K562 (cell line): Measurements from ENCODE around the gene CMPK1. TPM values are rescaled to one million over a fixed set of nuclear protein-coding genes. Genes with fewer than 3 reads are reported as not detected.

Experiments used
- CHD2 ChIP-seq: IDR thresholded peaks from 2 replicates; pipeline ENCODE4 v1.6.1; 2011; ENCODE audit warnings: low read depth, low read length
- CHD7 ChIP-seq: fragments of 200-600 bp; sonication (generic); IDR thresholded peaks from one replicate; pipeline ENCODE4 v1.6.1; 2012; ENCODE audit warnings: mild to moderate bottlenecking, low read depth, low read length, inconsistent platforms
- FOXA1 ChIP-seq: fragments of 450-650 bp; IDR thresholded peaks from 2 replicates; pipeline ENCODE4 v1.6.1; 2016; ENCODE audit warnings: mild to moderate bottlenecking, borderline replicate concordance
- KDM4B ChIP-seq, 2 experiments: fragments of 450-650 bp in 1 of 2; sonication (generic) in 1 of 2; IDR thresholded peaks; 2 replicates each; pipeline ENCODE4 v1.6.1; 2016 to 2017; ENCODE audit warnings: borderline replicate concordance in 2 of 2, antibody characterized with exemption in 1 of 2, low read depth in 1 of 2, mild to moderate bottlenecking in 1 of 2
- MAZ ChIP-seq, 2 experiments: fragments of 450-650 bp in 1 of 2; sonication (generic) in 1 of 2; formaldehyde crosslinking; IDR thresholded peaks in 1 of 2; conservative IDR thresholded peaks in 1 of 2; 2 replicates each; pipeline versions ENCODE4 v1.4.0 to v1.5.0; 2020; ENCODE audit warnings: mild to moderate bottlenecking in 1 of 2, missing genetic modification reagents in 1 of 2
- MEF2A ChIP-seq: IDR thresholded peaks from 2 replicates; pipeline ENCODE4 v1.6.1; 2011; ENCODE audit warnings: low read depth, mild to moderate bottlenecking, low read length, moderate library complexity; ENCODE audit not compliant: control insufficient read depth
- NR4A1 ChIP-seq, 2 experiments: fragments of 250-450 bp in 1 of 2; fragments of 450-650 bp in 1 of 2; sonication (Bioruptor Pico) in 1 of 2; IDR thresholded peaks; 2 replicates each; pipeline versions ENCODE4 v1.4.0 to v1.6.1; 2016 to 2020; ENCODE audit warnings: mild to moderate bottlenecking in 2 of 2, missing compliant biosample characterization in 1 of 2, missing genetic modification characterization in 1 of 2, moderate library complexity in 1 of 2
- SAFB ChIP-seq: fragments of 200-400 bp; formaldehyde crosslinking; IDR thresholded peaks from 2 replicates; pipeline ENCODE4 v1.6.1; 2017; ENCODE audit warnings: low read depth, low read length, borderline replicate concordance
- STAT6 ChIP-seq: sonication (generic); formaldehyde crosslinking; IDR thresholded peaks from 2 replicates; pipeline ENCODE4 v1.8.1; 2023; ENCODE audit warnings: mild to moderate bottlenecking, missing genetic modification reagents
- ZNF12 ChIP-seq: sonication (generic); formaldehyde crosslinking; IDR thresholded peaks from 2 replicates; pipeline ENCODE4 v1.4.0; 2020; ENCODE audit warnings: mild to moderate bottlenecking, missing genetic modification reagents
- ZNF511 ChIP-seq: sonication (generic); formaldehyde crosslinking; IDR thresholded peaks from 2 replicates; pipeline ENCODE4 v1.8.0; 2022; ENCODE audit warnings: mild to moderate bottlenecking, missing genetic modification reagents
- polyA plus RNA-seq, 8 experiments: library from polyadenylated mRNA; depleted of rRNA in 4 of 8; stranded (reverse) in 5 of 8; unstranded in 3 of 8; fragments of >200 nt; fragmentation: Nextera tagmentation in 2 of 8; fragmentation: Illumina TruSeq in 1 of 8; extraction: Ambion mirVana in 2 of 8; extraction: Trizol in 1 of 8; gene quantifications; 2 replicates each; pipeline versions ENCODE4 v1.2.1 to v1.2.3, GENCODE V29; 2011 to 2014; ENCODE audit warnings: inconsistent platforms in 1 of 8, missing spikeins in 1 of 8
- total RNA-seq, 7 experiments: library from RNA; depleted of rRNA in 6 of 7; stranded (reverse); fragments of >200 nt in 6 of 7; fragmentation: Illumina TruSeq in 2 of 7; extraction: Trizol in 2 of 7; gene quantifications; 2 replicates each; pipeline versions ENCODE4 v1.2.1 to v1.2.3, GENCODE V29; 2011 to 2021; ENCODE audit warnings: low replicate concordance in 1 of 7

The CMPK1 gene
- total and polyA plus RNA-seq, 9 of the 15 experiments (the other 6 are each of a cell fraction or from before 2014, with no cell fraction given), result 54.5 to 197 (median 116) TPM

GRCh38 chr1:47313915-47314664 is 19.5 kb upstream of the CMPK1 start, which contains the start of gene STIL (continued):
- TF ChIP-seq NR4A1 (CRISPR knock-in tag; IDR thresholded peaks at IDR 0.05) (0 out of 2 replicates have a peak, but pooled peaks have one; percentile 41), NR4A1 (tag; IDR thresholded peaks at IDR 0.05) (no peak), CHD2 (peak; percentile 91), FOXA1 (no peak), SAFB (no peak), ZNF511 (CRISPR knock-in tag) (peak; percentile 86), KDM4B (IDR thresholded peaks at IDR 0.05; ENCODE audit: borderline replicate concordance in 2 of 2, low read depth in 1 of 2) (no peak), CHD7 (no peak), MAZ (CRISPR knock-in tag; conservative IDR thresholded peaks at IDR 0.05 in 1 of 2, IDR thresholded peaks at IDR 0.05 in 1 of 2) (peak in 1 of 2 experiments; percentile 82), STAT6 (CRISPR knock-in tag) (no peak), ZNF12 (CRISPR knock-in tag) (peak; percentile 78), MEF2A (0 out of 2 replicates have a peak, but pooled peaks have one; percentile 45)
